ENCODE data around the gene STX7.

DNA sequence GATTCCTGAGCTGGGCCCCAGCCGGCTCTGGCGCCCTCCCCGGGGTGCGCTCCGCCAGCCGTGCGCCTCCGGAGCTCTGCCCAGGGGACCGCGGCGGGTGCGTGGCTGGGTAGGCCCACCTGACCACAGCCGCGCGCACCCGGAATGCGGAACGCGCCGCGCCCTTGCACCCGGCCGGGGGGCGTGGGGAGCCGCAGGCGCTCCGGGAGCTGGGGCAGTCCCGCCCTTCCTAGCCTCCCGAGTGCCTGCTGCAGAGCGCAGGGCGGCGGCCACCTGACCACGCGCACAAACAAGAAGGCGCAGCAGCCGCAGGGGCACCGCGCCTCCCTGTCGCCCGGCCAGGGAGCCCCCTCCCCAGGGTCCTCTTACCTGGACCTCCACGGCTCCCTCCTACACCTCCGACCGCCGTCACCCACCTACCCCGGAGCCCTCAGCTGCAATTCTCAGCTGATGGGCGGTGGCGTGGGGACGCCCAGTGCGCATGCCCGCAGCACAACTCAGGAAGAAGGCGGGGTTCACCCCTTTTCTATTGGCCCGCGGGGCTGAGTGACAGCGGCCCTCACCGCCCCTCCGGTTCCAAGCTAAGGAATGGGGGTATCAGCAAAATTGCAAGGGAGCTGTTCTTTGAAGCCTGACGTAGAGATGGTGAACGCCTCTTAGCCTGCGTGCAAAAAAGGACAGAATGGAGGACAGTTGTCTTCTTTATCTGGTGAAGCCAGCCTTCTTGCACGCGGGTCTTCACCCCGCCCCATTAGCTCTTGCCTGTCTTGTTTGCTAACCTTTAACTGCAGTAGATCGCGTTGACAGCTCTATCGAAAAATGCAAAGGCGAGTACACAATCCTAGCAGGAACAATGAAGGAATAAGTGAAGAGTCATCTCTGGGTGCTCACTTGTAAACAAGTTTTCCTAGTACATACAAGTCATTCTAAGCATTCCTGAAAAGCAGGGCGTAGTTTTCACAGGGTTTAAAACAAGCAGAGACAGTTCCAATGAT, at the start of gene STX7:
- TF ChIP-seq, protein P1, sequence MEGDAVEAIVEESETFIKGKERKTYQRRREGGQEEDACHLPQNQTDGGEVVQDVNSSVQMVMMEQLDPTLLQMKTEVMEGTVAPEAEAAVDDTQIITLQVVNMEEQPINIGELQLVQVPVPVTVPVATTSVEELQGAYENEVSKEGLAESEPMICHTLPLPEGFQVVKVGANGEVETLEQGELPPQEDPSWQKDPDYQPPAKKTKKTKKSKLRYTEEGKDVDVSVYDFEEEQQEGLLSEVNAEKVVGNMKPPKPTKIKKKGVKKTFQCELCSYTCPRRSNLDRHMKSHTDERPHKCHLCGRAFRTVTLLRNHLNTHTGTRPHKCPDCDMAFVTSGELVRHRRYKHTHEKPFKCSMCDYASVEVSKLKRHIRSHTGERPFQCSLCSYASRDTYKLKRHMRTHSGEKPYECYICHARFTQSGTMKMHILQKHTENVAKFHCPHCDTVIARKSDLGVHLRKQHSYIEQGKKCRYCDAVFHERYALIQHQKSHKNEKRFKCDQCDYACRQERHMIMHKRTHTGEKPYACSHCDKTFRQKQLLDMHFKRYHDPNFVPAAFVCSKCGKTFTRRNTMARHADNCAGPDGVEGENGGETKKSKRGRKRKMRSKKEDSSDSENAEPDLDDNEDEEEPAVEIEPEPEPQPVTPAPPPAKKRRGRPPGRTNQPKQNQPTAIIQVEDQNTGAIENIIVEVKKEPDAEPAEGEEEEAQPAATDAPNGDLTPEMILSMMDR (IDR thresholded peaks at IDR 0.05): no peak
- TF ChIP-seq POLR2A (IDR thresholded peaks at IDR 0.05): peak in 1 of 2 donors; percentile 24
